Liver (tissue), 9 donors: ENCODE results near the gene TMEM272. TPM values are rescaled to one million over a fixed set of nuclear protein-coding genes. Genes with fewer than 3 reads are reported as not detected.

Experiments used
- DNase-seq: peaks from one replicate; pipeline ENCODE4 v3.0.0-alpha.2; 2017; ENCODE audit warnings: low spot score
- H3K27ac ChIP-seq, 2 donors: one replicate each; pipeline ENCODE4 v1.7.0; 2013; ENCODE audit warnings: inconsistent platforms in 2 of 2, low read length in 2 of 2, control low read depth in 1 of 2, low read depth in 1 of 2, mild to moderate bottlenecking in 1 of 2
- H3K27me3 ChIP-seq, 4 donors: one replicate each; pipeline versions ENCODE4 v1.6.1 to v1.7.0; 2013; ENCODE audit warnings: low read length in 3 of 4, inconsistent platforms in 1 of 4, mild to moderate bottlenecking in 1 of 4, moderate library complexity in 1 of 4; ENCODE audit not compliant: control insufficient read depth in 4 of 4, insufficient read depth in 4 of 4
- H3K36me3 ChIP-seq, 4 donors: one replicate each; pipeline versions ENCODE4 v1.6.1 to v1.7.0; 2013; ENCODE audit warnings: low read length in 3 of 4, mild to moderate bottlenecking in 3 of 4, low read depth in 1 of 4, moderate library complexity in 1 of 4; ENCODE audit not compliant: control insufficient read depth in 4 of 4, insufficient read depth in 3 of 4
- H3K4me1 ChIP-seq, 4 donors: one replicate each; pipeline versions ENCODE4 v1.6.1 to v1.7.0; 2013; ENCODE audit warnings: low read length in 3 of 4, mild to moderate bottlenecking in 3 of 4, moderate library complexity in 1 of 4; ENCODE audit not compliant: control insufficient read depth in 4 of 4, insufficient read depth in 4 of 4
- H3K4me3 ChIP-seq, 3 donors: one replicate each; pipeline versions ENCODE4 v1.6.1 to v1.7.0; 2013; ENCODE audit warnings: low read length in 3 of 3, control low read depth in 1 of 3, low read depth in 1 of 3, mild to moderate bottlenecking in 1 of 3
- H3K9ac ChIP-seq, 2 donors: one replicate each; pipeline ENCODE4 v1.7.0; 2013; ENCODE audit warnings: low read length in 2 of 2, mild to moderate bottlenecking in 2 of 2, moderate library complexity in 2 of 2, control low read depth in 1 of 2, low read depth in 1 of 2
- H3K9me3 ChIP-seq, 4 donors: one replicate each; pipeline versions ENCODE4 v1.6.1 to v1.7.0; 2013; ENCODE audit warnings: low read length in 3 of 4; ENCODE audit not compliant: control insufficient read depth in 4 of 4
- ATF3 ChIP-seq: IDR thresholded peaks from 2 replicates; pipeline ENCODE4 v1.6.1; 2016; ENCODE audit warnings: antibody characterized with exemption
- CTCF ChIP-seq: fragments of 150-350 bp; IDR thresholded peaks from 2 replicates; pipeline ENCODE4 v1.5.1; 2017; ENCODE audit warnings: improper control_type of control experiment, low read depth, low read length; ENCODE audit not compliant: missing input control
- EGR1 ChIP-seq, 2 donors: IDR thresholded peaks; 2 replicates each; pipeline ENCODE4 v1.6.1; 2016 to 2018; ENCODE audit warnings: antibody characterized with exemption in 2 of 2, low read depth in 2 of 2
- FOXA1 ChIP-seq: IDR thresholded peaks from 2 replicates; pipeline ENCODE4 v1.6.1; 2016; ENCODE audit warnings: antibody characterized with exemption
- FOXA2 ChIP-seq: IDR thresholded peaks from 2 replicates; pipeline ENCODE4 v1.6.1; 2016; ENCODE audit warnings: antibody characterized with exemption
- GABPA ChIP-seq, 2 donors: IDR thresholded peaks in 1 of 2; conservative IDR thresholded peaks in 1 of 2; 2 replicates each; pipeline ENCODE4 v1.6.1; 2016; ENCODE audit warnings: antibody characterized with exemption in 2 of 2, mild to moderate bottlenecking in 1 of 2, moderate library complexity in 1 of 2
- HNF4A ChIP-seq, 2 donors: conservative IDR thresholded peaks; 2 replicates each; pipeline ENCODE4 v1.6.1; 2016; ENCODE audit warnings: antibody characterized with exemption in 2 of 2, mild to moderate bottlenecking in 2 of 2
- HNF4G ChIP-seq: IDR thresholded peaks from 2 replicates; pipeline ENCODE4 v1.6.1; 2016; ENCODE audit warnings: antibody characterized with exemption
- JUND ChIP-seq, 2 donors: IDR thresholded peaks; 2 replicates each; pipeline ENCODE4 v1.6.1; 2016; ENCODE audit warnings: antibody characterized with exemption in 2 of 2
- MAX ChIP-seq: IDR thresholded peaks from 2 replicates; pipeline ENCODE4 v1.6.1; 2016; ENCODE audit warnings: antibody characterized with exemption
- NR2F2 ChIP-seq: IDR thresholded peaks from 2 replicates; pipeline ENCODE4 v1.6.1; 2016; ENCODE audit warnings: antibody characterized with exemption
- RAD21 ChIP-seq, 2 donors: IDR thresholded peaks; 2 replicates each; pipeline ENCODE4 v1.6.1; 2016; ENCODE audit warnings: antibody characterized with exemption in 2 of 2, mild to moderate bottlenecking in 2 of 2
- REST ChIP-seq: IDR thresholded peaks from 2 replicates; pipeline ENCODE4 v1.6.1; 2016; ENCODE audit warnings: antibody characterized with exemption, mild to moderate bottlenecking
- RXRA ChIP-seq, 2 donors: IDR thresholded peaks; 2 replicates each; pipeline ENCODE4 v1.6.1; 2017 to 2018; ENCODE audit warnings: antibody characterized with exemption in 2 of 2, mild to moderate bottlenecking in 1 of 2
- SP1 ChIP-seq: IDR thresholded peaks from 2 replicates; pipeline ENCODE4 v1.6.1; 2018; ENCODE audit warnings: antibody characterized with exemption, mild to moderate bottlenecking
- TAF1 ChIP-seq: conservative IDR thresholded peaks from 2 replicates; pipeline ENCODE4 v1.6.1; 2016; ENCODE audit warnings: antibody characterized with exemption, mild to moderate bottlenecking
- YY1 ChIP-seq: IDR thresholded peaks from 2 replicates; pipeline ENCODE4 v1.6.1; 2016; ENCODE audit warnings: antibody characterized with exemption, mild to moderate bottlenecking
- ZBTB33 ChIP-seq: IDR thresholded peaks from 2 replicates; pipeline ENCODE4 v1.6.1; 2016; ENCODE audit warnings: antibody characterized with exemption
- WGBS: extraction: QIAGEN DNeasy Blood & Tissue Kit; methylation state at CpG from one replicate; pipeline ENCODE4 v1.1.7; 2013; 5-methylcytosine and 5-hydroxymethylcytosine counted together
- polyA plus RNA-seq, 2 donors: library from polyadenylated mRNA; stranded (reverse) in 1 of 2; unstranded in 1 of 2; fragments of 200-250 nt in 1 of 2; fragments of >200 nt in 1 of 2; fragmentation: Nextera tagmentation in 1 of 2; extraction: Ambion mirVana in 1 of 2; gene quantifications; one replicate each; pipeline versions ENCODE4 v1.2.1 to v1.2.3, GENCODE V29; 2013 to 2015
- total RNA-seq, 2 donors: library from RNA; depleted of rRNA; stranded (reverse); fragments of >200 nt; gene quantifications; one replicate each; pipeline ENCODE4 v1.2.3, GENCODE V29; 2014
- donor health status: healthy.
- donor health status: healthy.
- donor health status: healthy.
- donor health status: healthy.
- donor health status: healthy.

The TMEM272 gene
- total and polyA plus RNA-seq, 4 donors, result 0.02 to 0.42 (median 0.10) TPM

- no peak for DNase-seq
- 94% methylated on average over 4 of the region's 4 CpGs for WGBS
- H3K4me1 ChIP-seq, result no peaks in the 10 kb centered on the region
- TF ChIP-seq YY1 (no peak), RXRA (IDR thresholded peaks at IDR 0.05) (no peak), FOXA2 (no peak), NR2F2 (no peak), HNF4A (conservative IDR thresholded peaks at IDR 0.05) (no peak), GABPA (IDR thresholded peaks at IDR 0.05 in 1 of 2, conservative IDR thresholded peaks at IDR 0.05 in 1 of 2) (no peak), CTCF (no peak), MAX (no peak), ZBTB33 (no peak), JUND (IDR thresholded peaks at IDR 0.05) (no peak), REST (no peak), RAD21 (IDR thresholded peaks at IDR 0.05) (no peak), SP1 (no peak), EGR1 (IDR thresholded peaks at IDR 0.05; ENCODE audit: low read depth in 2 of 2) (no peak), HNF4G (no peak), ATF3 (no peak), TAF1 (no peak), FOXA1 (no peak)
- H3K9ac ChIP-seq, result no peak overlapping the region
- H3K4me3 ChIP-seq, result no peak overlapping the region
- H3K27ac ChIP-seq, result no peak overlapping the region
- no peaks in the 10 kb centered on the region for H3K9me3 ChIP-seq
- no peaks in the 10 kb centered on the region for H3K27me3 ChIP-seq
- no peaks in the 10 kb centered on the region for H3K36me3 ChIP-seq
Observed at GRCh38 chr13:51867062-51867461, 22.1 kb upstream of the TMEM272 start.

GRCh38 chr13:51865838-51866237 is 20.9 kb upstream of the TMEM272 start:
- Histone ChIP-seq H3K9me3 (no peaks in the 10 kb centered on the region), H3K36me3 (no peaks in the 10 kb centered on the region), H3K9ac (no peak overlapping the region), H3K4me3 (no peak overlapping the region), H3K27ac (no peak overlapping the region), H3K4me1 (no peaks in the 10 kb centered on the region), H3K27me3 (no peaks in the 10 kb centered on the region)
- DNase-seq, result no peak
- 89% methylated on average over 7 of the region's 7 CpGs for WGBS
- TF ChIP-seq ZBTB33, result no peak
- no peak for TF ChIP-seq MAX
- no peak for TF ChIP-seq HNF4G
- no peak for TF ChIP-seq TAF1
- TF ChIP-seq FOXA2, result no peak
- TF ChIP-seq EGR1 (IDR thresholded peaks at IDR 0.05; ENCODE audit: low read depth in 2 of 2), result no peak
- no peak for TF ChIP-seq NR2F2
- no peak for TF ChIP-seq JUND (IDR thresholded peaks at IDR 0.05)
- no peak for TF ChIP-seq ATF3
- no peak for TF ChIP-seq SP1
- TF ChIP-seq RAD21 (IDR thresholded peaks at IDR 0.05), result no peak
- TF ChIP-seq RXRA (IDR thresholded peaks at IDR 0.05), result no peak
- no peak for TF ChIP-seq YY1
- no peak for TF ChIP-seq GABPA (IDR thresholded peaks at IDR 0.05 in 1 of 2, conservative IDR thresholded peaks at IDR 0.05 in 1 of 2)
- no peak for TF ChIP-seq FOXA1
- no peak for TF ChIP-seq HNF4A (conservative IDR thresholded peaks at IDR 0.05)
- no peak for TF ChIP-seq CTCF
